Measurements from ENCODE around the gene ATP2B2.
A peak's percentile ranks its signal among the peaks of the same experiment; 100 is the strongest.
"Not testable (repeated sequence)": the region's sequence is repeated elsewhere in the genome, so short reads cannot be mapped to it uniquely, and the experiment has no call there.

The ATP2B2 gene

DNA sequence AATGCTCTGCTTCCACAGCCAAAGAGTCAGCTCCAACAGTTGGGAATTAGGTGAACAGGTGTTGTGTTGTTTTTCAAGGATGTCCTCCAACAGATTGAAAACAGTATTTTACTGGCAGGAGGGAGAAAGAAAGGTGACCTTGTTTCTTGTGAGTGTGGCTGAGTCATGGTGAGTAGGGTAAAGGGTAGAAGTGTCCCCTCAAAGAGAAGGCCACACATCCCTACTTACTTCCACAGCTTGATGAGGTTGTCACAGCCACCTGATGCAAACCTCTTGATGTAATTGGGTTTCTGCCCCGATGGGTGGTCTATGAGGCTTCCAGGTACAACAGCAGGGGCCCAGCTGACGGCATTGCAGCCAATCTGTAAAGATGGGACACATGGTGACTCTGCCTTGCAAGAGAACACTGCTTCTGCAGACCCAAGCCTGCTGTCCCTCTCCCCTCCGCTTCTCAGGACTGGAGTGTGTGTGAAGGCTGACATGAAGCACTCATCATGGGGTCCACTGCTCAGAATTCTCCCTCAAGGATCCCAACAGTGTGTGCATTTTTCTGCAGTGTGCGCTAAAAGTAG is 200.0 kb downstream of the ATP2B2 start:
- Histone ChIP-seq H3K27me3 (replicated peaks; ENCODE audit: control insufficient read depth, insufficient read depth, low read length) (no peaks in the 10 kb centered on the region), H3K9me3 (ENCODE audit: control insufficient read depth, low read length) (no peaks in the 10 kb centered on the region), H3K4me1 (ENCODE audit: control insufficient read depth, insufficient read depth, low read length) (no peaks in the 10 kb centered on the region), H3K4me3 (ENCODE audit: low read length) (no peak overlapping the region), H3K9ac (ENCODE audit: low read length) (no peak overlapping the region), H3K36me3 (ENCODE audit: control insufficient read depth, insufficient read depth, low read length, severe bottlenecking) (peaks cover 99% of the 10 kb centered on the region)
- no peak for DNase-seq (ENCODE audit: low read depth)

- no peak for DNase-seq (ENCODE audit: low read depth)
- peaks cover 2% of the 10 kb centered on the region for H3K4me1 ChIP-seq (ENCODE audit: control insufficient read depth, insufficient read depth, low read length)
- H3K4me3 ChIP-seq (ENCODE audit: low read length), result no peak overlapping the region
- no peak overlapping the region for H3K9ac ChIP-seq (ENCODE audit: low read length)
- H3K27me3 ChIP-seq (replicated peaks; ENCODE audit: control insufficient read depth, insufficient read depth, low read length), result no peaks in the 10 kb centered on the region
- H3K9me3 ChIP-seq (ENCODE audit: control insufficient read depth, low read length), result no peaks in the 10 kb centered on the region
- H3K36me3 ChIP-seq (ENCODE audit: control insufficient read depth, insufficient read depth, low read length, severe bottlenecking), result peaks cover 100% of the 10 kb centered on the region
These were observed 200.5 kb downstream of the ATP2B2 start for GRCh38 chr3:10304905-10305304.

GRCh38 chr3:10303785-10304184 is 201.6 kb downstream of the ATP2B2 start:
- Histone ChIP-seq H3K9me3 (ENCODE audit: control insufficient read depth, low read length) (no peaks in the 10 kb centered on the region), H3K36me3 (ENCODE audit: control insufficient read depth, insufficient read depth, low read length, severe bottlenecking) (peaks cover 97% of the 10 kb centered on the region), H3K27me3 (replicated peaks; ENCODE audit: control insufficient read depth, insufficient read depth, low read length) (no peaks in the 10 kb centered on the region), H3K9ac (ENCODE audit: low read length) (no peak overlapping the region), H3K4me1 (ENCODE audit: control insufficient read depth, insufficient read depth, low read length) (peaks cover 8% of the 10 kb centered on the region), H3K4me3 (ENCODE audit: low read length) (no peak overlapping the region)
- no peak for DNase-seq (ENCODE audit: low read depth)

GRCh38 chr3:10303105-10303504 is 202.3 kb downstream of the ATP2B2 start:
- Histone ChIP-seq H3K4me3 (ENCODE audit: low read length) (no peak overlapping the region), H3K4me1 (ENCODE audit: control insufficient read depth, insufficient read depth, low read length) (peaks cover 8% of the 10 kb centered on the region), H3K36me3 (ENCODE audit: control insufficient read depth, insufficient read depth, low read length, severe bottlenecking) (peaks cover 91% of the 10 kb centered on the region), H3K27me3 (replicated peaks; ENCODE audit: control insufficient read depth, insufficient read depth, low read length) (no peaks in the 10 kb centered on the region), H3K9ac (ENCODE audit: low read length) (no peak overlapping the region), H3K9me3 (ENCODE audit: control insufficient read depth, low read length) (no peaks in the 10 kb centered on the region)
- DNase-seq (ENCODE audit: low read depth), result no peak

DNA sequence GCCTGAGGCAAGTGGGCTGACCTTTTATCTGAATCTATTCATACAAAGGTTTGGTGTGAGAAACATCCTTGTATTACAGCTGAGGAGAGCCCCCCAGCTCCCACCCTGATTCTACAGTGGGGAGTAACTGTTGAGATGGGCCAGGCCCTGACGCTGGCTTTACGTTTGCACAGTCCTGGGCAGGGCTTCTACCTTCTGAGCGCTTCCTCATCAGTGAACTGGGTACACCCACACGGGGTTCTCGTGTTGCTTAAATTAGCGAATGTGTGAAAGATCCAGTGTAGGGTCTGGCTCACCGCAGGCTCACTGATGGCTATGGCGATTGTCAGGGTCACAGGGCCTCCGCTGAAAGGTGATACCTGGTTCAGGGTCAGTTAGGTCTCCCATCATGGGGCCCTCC is 205.3 kb downstream of the ATP2B2 start:
- Histone ChIP-seq H3K4me1 (ENCODE audit: control insufficient read depth, insufficient read depth, low read length) (peaks cover 8% of the 10 kb centered on the region), H3K4me3 (ENCODE audit: low read length) (no peak overlapping the region), H3K9ac (ENCODE audit: low read length) (peak overlapping the region; percentile 55), H3K36me3 (ENCODE audit: control insufficient read depth, insufficient read depth, low read length, severe bottlenecking) (peaks cover 65% of the 10 kb centered on the region), H3K27me3 (replicated peaks; ENCODE audit: control insufficient read depth, insufficient read depth, low read length) (no peaks in the 10 kb centered on the region), H3K9me3 (ENCODE audit: control insufficient read depth, low read length) (no peaks in the 10 kb centered on the region)
- DNase-seq (ENCODE audit: low read depth), result no peak

GRCh38 chr3:10299679-10300078 is 205.7 kb downstream of the ATP2B2 start:
- H3K4me3 ChIP-seq (ENCODE audit: low read length), result no peak overlapping the region
- DNase-seq (ENCODE audit: low read depth), result peak; percentile 7
- H3K9ac ChIP-seq (ENCODE audit: low read length), result peak overlapping the region; percentile 55
- H3K4me1 ChIP-seq (ENCODE audit: control insufficient read depth, insufficient read depth, low read length), result peaks cover 8% of the 10 kb centered on the region
- H3K9me3 ChIP-seq (ENCODE audit: control insufficient read depth, low read length), result no peaks in the 10 kb centered on the region
- peaks cover 65% of the 10 kb centered on the region for H3K36me3 ChIP-seq (ENCODE audit: control insufficient read depth, insufficient read depth, low read length, severe bottlenecking)
- no peaks in the 10 kb centered on the region for H3K27me3 ChIP-seq (replicated peaks; ENCODE audit: control insufficient read depth, insufficient read depth, low read length)

DNA sequence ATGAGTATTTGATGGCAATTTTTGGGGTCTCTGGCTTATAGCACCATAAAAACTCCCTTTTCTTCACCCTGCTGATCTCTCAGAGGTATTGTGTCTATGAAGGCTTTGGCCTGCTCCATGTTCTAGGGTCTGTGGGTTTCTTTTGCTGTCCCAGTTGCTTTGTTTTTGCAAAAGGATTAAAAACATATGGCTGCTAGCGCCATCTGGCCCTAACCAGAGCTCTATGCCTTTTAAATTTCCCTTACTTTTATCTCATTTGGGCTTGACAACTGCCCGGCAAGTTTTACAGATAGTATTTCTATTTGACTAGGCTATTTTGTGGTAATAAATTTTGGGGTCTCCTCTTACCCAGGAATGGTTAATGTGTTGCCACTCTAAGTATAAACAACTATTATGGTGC is 206.2 kb downstream of the ATP2B2 start:
- Histone ChIP-seq H3K4me1 (ENCODE audit: control insufficient read depth, insufficient read depth, low read length) (peaks cover 8% of the 10 kb centered on the region), H3K4me3 (ENCODE audit: low read length) (no peak overlapping the region), H3K9me3 (ENCODE audit: control insufficient read depth, low read length) (no peaks in the 10 kb centered on the region), H3K27me3 (replicated peaks; ENCODE audit: control insufficient read depth, insufficient read depth, low read length) (no peaks in the 10 kb centered on the region), H3K9ac (ENCODE audit: low read length) (peak overlapping the region; percentile 55), H3K36me3 (ENCODE audit: control insufficient read depth, insufficient read depth, low read length, severe bottlenecking) (peaks cover 61% of the 10 kb centered on the region)
- peak; percentile 26 for DNase-seq (ENCODE audit: low read depth)

DNA sequence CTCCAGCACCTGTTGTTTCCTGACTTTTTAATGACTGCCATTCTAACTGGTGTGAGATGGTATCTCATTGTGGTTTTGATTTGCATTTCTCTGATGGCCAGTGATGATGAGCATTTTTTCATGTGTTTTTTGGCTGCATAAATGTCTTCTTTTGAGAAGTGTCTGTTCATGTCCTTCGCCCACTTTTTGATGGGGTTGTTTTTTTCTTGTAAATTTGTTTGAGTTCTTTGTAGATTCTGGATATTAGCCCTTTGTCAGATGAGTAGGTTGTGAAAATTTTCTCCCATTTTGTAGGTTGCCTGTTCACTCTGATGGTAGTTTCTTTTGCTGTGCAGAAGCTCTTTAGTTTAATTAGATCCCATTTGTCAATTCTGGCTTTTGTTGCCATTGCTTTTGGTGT is 207.3 kb downstream of the ATP2B2 start:
- not testable (repeated sequence) for H3K4me1 ChIP-seq (ENCODE audit: control insufficient read depth, insufficient read depth, low read length); H3K27me3 ChIP-seq (replicated peaks; ENCODE audit: control insufficient read depth, insufficient read depth, low read length); H3K9me3 ChIP-seq (ENCODE audit: control insufficient read depth, low read length); H3K4me3 ChIP-seq (ENCODE audit: low read length); DNase-seq (ENCODE audit: low read depth); H3K9ac ChIP-seq (ENCODE audit: low read length)
- peaks cover 51% of the 10 kb centered on the region for H3K36me3 ChIP-seq (ENCODE audit: control insufficient read depth, insufficient read depth, low read length, severe bottlenecking)

GRCh38 chr3:10294030-10294586 is 211.3 kb downstream of the ATP2B2 start:
- peaks cover 23% of the 10 kb centered on the region for H3K36me3 ChIP-seq (ENCODE audit: control insufficient read depth, insufficient read depth, low read length, severe bottlenecking)
- H3K4me3 ChIP-seq (ENCODE audit: low read length), result no peak overlapping the region
- no peaks in the 10 kb centered on the region for H3K27me3 ChIP-seq (replicated peaks; ENCODE audit: control insufficient read depth, insufficient read depth, low read length)
- no peaks in the 10 kb centered on the region for H3K9me3 ChIP-seq (ENCODE audit: control insufficient read depth, low read length)
- DNase-seq (ENCODE audit: low read depth), result no peak
- H3K4me1 ChIP-seq (ENCODE audit: control insufficient read depth, insufficient read depth, low read length), result no peaks in the 10 kb centered on the region
- no peak overlapping the region for H3K9ac ChIP-seq (ENCODE audit: low read length)

GRCh38 chr3:10292505-10293419 is 212.6 kb downstream of the ATP2B2 start, which contains the start of gene GHRL:
Gene GHRL (minus strand): TSS chr3:10292947. CDS start chr3:10290180, 2,767 bp downstream.
- H3K9me3 ChIP-seq (ENCODE audit: control insufficient read depth, low read length), result no peaks in the 10 kb centered on the region
- no peak within 1 kb of the TSS for H3K4me3 ChIP-seq (ENCODE audit: low read length)
- DNase-seq (ENCODE audit: low read depth), result no peak

GRCh38 chr3:10291641-10292040 is 213.7 kb downstream of the ATP2B2 start:
- no peaks in the 10 kb centered on the region for H3K9me3 ChIP-seq (ENCODE audit: control insufficient read depth, low read length)
- H3K36me3 ChIP-seq (ENCODE audit: control insufficient read depth, insufficient read depth, low read length, severe bottlenecking), result peaks cover 36% of the 10 kb centered on the region

More at GRCh38 chr3:10292505-10293419, 212.6 kb downstream of the ATP2B2 start, which contains the start of gene GHRL:
- H3K4me1 ChIP-seq (ENCODE audit: control insufficient read depth, insufficient read depth, low read length), result no peaks in the 10 kb centered on the region
- H3K9ac ChIP-seq (ENCODE audit: low read length), result no peak within 1 kb of the TSS
- peaks cover 32% of the 10 kb centered on the region for H3K36me3 ChIP-seq (ENCODE audit: control insufficient read depth, insufficient read depth, low read length, severe bottlenecking)
- no peaks in the 10 kb centered on the region for H3K27me3 ChIP-seq (replicated peaks; ENCODE audit: control insufficient read depth, insufficient read depth, low read length)

More at GRCh38 chr3:10291641-10292040, 213.7 kb downstream of the ATP2B2 start:
- no peak overlapping the region for H3K9ac ChIP-seq (ENCODE audit: low read length)
- H3K27me3 ChIP-seq (replicated peaks; ENCODE audit: control insufficient read depth, insufficient read depth, low read length), result no peaks in the 10 kb centered on the region
- H3K4me3 ChIP-seq (ENCODE audit: low read length), result no peak overlapping the region
- DNase-seq (ENCODE audit: low read depth), result no peak
- H3K4me1 ChIP-seq (ENCODE audit: control insufficient read depth, insufficient read depth, low read length), result peaks cover 7% of the 10 kb centered on the region

All from adipocyte (in vitro differentiated cells).